WERI-Rb-1 (cell line): Measurements from ENCODE around the gene COPS7A.

Experiments
- DNase-seq: peaks from one replicate; pipeline ENCODE4 v3.0.0-alpha.2; 2020
- H3K27ac ChIP-seq: fragments of 250-450 bp; sonication (Bioruptor Pico); 2 replicates; pipeline ENCODE4 v1.5.1; 2020; ENCODE audit warnings: mild to moderate bottlenecking, moderate library complexity
- H3K27me3 ChIP-seq: fragments of 250-450 bp; sonication (Bioruptor Pico); 2 replicates; pipeline ENCODE4 v1.5.1; 2021; ENCODE audit warnings: mild to moderate bottlenecking, low read depth, moderate library complexity; ENCODE audit not compliant: insufficient read depth, severe bottlenecking
- H3K36me3 ChIP-seq: fragments of 250-450 bp; sonication (Bioruptor Pico); 2 replicates; pipeline ENCODE4 v1.5.1; 2020; ENCODE audit warnings: mild to moderate bottlenecking, moderate library complexity
- H3K4me3 ChIP-seq: 2 replicates; pipeline ENCODE4 v1.5.1; 2011; ENCODE audit warnings: low read depth, mild to moderate bottlenecking, control low read depth, low read length
- H3K9me3 ChIP-seq: fragments of 250-450 bp; sonication (Bioruptor Pico); 2 replicates; pipeline ENCODE4 v1.5.1; 2021; ENCODE audit warnings: mild to moderate bottlenecking, moderate library complexity; ENCODE audit not compliant: severe bottlenecking
- TF ChIP-seq, protein P1 (sequence below): IDR thresholded peaks from 2 replicates; pipeline ENCODE4 v1.5.1; 2011; ENCODE audit warnings: low read depth, mild to moderate bottlenecking, control low read depth, inconsistent platforms, low read length

COPS7A gene

GRCh38 chr12:6758506-6759095 is 34.8 kb downstream of the COPS7A start:
- H3K4me3 ChIP-seq = peak overlapping the region; percentile 25
- H3K27ac ChIP-seq = peak overlapping the region; percentile 81
- no peaks in the 10 kb centered on the region for H3K9me3 ChIP-seq
- no peaks in the 10 kb centered on the region for H3K27me3 ChIP-seq
- no peaks in the 10 kb centered on the region for H3K36me3 ChIP-seq
- DNase-seq = peak; percentile 92
- TF ChIP-seq, protein P1, sequence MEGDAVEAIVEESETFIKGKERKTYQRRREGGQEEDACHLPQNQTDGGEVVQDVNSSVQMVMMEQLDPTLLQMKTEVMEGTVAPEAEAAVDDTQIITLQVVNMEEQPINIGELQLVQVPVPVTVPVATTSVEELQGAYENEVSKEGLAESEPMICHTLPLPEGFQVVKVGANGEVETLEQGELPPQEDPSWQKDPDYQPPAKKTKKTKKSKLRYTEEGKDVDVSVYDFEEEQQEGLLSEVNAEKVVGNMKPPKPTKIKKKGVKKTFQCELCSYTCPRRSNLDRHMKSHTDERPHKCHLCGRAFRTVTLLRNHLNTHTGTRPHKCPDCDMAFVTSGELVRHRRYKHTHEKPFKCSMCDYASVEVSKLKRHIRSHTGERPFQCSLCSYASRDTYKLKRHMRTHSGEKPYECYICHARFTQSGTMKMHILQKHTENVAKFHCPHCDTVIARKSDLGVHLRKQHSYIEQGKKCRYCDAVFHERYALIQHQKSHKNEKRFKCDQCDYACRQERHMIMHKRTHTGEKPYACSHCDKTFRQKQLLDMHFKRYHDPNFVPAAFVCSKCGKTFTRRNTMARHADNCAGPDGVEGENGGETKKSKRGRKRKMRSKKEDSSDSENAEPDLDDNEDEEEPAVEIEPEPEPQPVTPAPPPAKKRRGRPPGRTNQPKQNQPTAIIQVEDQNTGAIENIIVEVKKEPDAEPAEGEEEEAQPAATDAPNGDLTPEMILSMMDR = no peak

DNA sequence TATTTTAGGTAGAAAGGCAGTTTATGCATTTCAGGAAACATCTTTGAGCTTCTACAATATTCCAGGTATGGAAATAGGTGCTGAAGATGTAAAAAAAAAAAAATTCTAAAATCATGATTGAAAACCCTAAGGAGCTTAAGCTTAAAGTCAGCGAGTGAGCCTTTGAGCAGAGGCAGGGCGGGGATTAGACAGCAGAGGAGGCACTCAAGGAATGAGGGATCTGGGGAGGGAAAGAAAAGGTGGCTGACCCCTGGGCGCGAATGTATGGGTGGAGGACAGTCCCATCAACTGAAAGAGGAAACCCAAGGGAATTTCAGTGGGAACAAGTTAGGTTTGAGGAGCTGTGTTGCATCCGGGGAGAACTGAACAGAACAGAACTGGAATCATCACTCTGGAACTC is 35.9 kb downstream of the COPS7A start:
- Histone ChIP-seq H3K4me3 (peak overlapping the region; percentile 12; the same call in 1 of the 2 replicates), H3K36me3 (no peaks in the 10 kb centered on the region), H3K9me3 (no peaks in the 10 kb centered on the region), H3K27me3 (no peaks in the 10 kb centered on the region), H3K27ac (peak overlapping the region; percentile 81)
- peak; percentile 81 for DNase-seq
- TF ChIP-seq, protein P1 = no peak

DNA sequence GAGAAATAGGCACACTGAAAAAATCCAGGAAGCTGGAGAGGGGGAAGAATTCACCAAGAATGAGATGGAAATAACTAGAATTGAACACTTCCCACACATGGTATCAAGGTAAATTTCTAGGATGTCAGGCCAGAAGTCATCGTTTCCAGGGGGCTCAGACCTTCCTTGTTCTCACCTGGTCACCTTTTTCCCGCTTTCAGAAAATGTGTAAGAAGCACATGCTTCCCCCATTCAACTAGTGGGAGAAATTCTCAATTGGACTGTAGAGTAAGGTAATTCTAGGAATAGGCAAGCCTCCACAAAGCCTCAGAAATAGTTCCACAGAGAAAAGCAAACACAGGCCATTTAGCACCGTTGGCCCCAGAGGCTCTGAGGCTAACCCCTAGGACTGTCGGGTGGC is 39.5 kb downstream of the COPS7A start:
- TF ChIP-seq, protein P1 = no peak
- H3K4me3 ChIP-seq = no peak overlapping the region
- H3K9me3 ChIP-seq = no peaks in the 10 kb centered on the region
- peak overlapping the region; percentile 84 for H3K27ac ChIP-seq
- peaks cover 13% of the 10 kb centered on the region for H3K36me3 ChIP-seq
- H3K27me3 ChIP-seq = no peaks in the 10 kb centered on the region
- DNase-seq = no peak

DNA sequence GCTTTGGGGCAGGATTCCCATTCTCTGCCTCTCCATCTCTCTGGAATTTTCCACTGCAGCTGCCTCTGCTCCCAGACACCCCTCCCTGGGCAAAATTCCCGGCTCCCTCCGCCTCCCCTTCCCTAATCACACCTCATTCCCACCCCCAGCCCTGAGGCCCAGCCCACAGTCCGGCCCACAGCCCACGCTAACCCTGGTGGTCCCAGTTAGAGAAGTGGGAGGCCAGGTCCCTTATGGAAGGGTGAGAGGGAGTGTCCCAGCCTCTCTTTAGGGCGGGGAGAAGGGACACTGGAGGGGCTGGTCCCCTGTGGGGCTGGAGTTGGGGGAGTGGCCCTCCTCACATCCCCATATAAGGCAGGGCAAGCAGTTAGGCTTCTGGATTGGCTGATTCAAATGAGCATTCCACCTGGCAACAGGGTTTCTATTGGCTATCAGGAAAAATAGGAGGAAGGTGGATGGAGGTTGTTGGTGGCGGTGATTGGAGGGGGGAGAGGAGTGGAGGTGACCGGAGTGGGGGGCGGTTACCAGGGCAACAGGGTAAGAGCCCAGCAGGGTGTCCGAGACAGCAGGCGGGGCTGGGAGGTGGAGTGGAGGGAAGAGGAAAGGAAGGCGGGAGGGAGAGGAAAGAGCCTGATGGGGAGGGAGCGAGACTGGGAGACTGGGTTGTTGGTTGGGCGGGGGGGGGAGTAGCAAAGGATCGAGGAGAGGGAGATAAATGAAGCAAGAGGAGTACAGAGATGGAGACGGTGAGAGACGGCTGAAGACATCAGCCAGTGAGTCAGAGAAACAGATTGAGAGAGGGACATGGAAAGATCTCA is 40.4 kb downstream of the COPS7A start:
- TF ChIP-seq, protein P1 = no peak
- Histone ChIP-seq H3K4me3 (peak overlapping the region; percentile 15), H3K9me3 (no peaks in the 10 kb centered on the region), H3K36me3 (peaks cover 14% of the 10 kb centered on the region), H3K27me3 (no peaks in the 10 kb centered on the region), H3K27ac (peak overlapping the region; percentile 96)
- DNase-seq = peak; percentile 99

GRCh38 chr12:6765048-6765633 is 41.3 kb downstream of the COPS7A start:
- DNase-seq = no peak
- no peaks in the 10 kb centered on the region for H3K27me3 ChIP-seq
- no peaks in the 10 kb centered on the region for H3K9me3 ChIP-seq
- H3K27ac ChIP-seq = peak overlapping the region; percentile 96
- TF ChIP-seq, protein P1 = no peak
- peak overlapping the region; percentile 45 for H3K4me3 ChIP-seq
- H3K36me3 ChIP-seq = peaks cover 23% of the 10 kb centered on the region
